ENCODE results near the gene GRIP2. TPM values are rescaled to one million over a fixed set of nuclear protein-coding genes. Genes with fewer than 3 reads are reported as not detected.
"Not testable (repeated sequence)": the region's sequence is repeated elsewhere in the genome, so short reads cannot be mapped to it uniquely, and the experiment has no call there.

GRIP2 gene
- total RNA-seq, 4 donors from 2014 or later = 0.45 to 0.92 (median 0.66) TPM

DNA sequence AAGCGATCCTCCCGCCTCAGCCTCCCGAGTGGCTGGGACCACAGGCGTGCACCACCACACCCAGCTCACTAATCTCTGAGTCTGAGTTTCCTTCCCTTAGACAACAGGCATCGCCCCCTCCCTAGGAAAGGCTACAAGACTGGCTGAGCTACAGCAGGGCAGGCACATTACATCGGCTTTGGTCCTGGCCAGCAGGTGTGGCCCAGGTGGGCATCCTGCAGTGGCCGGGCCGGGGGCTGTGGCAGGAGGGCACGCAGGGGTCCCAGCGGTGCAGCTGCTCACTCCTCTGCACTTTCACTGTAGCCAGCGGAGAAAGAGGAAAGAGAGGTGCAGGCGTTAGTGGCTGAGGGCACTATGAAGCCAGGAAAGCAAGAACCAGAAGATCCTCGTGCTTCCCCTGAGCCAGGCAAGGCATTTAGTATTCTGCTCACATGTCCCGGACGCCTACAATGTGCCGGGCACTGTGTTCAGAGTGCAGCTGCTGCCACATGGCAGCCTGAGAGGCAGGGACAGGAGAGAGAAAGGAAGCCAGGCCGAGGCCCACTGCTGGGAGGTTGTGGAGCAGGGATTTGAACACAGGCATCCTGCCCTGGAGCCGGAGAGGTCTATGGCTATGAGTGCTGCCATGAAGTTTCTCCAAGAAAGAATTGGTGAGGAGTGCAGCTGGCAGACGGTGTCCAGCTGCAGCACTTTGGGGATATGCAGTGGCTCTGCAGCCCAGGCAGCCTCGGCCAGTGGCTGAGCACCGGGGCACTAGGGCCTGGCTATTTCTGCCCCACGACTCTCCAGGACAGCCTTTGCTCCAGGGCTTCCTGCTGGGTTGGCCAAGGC lies 22.3 kb downstream of the GRIP2 start:
- intact Hi-C loops (cut with DNase I) = no loop called here
- WGBS = 89% methylated on average over 14 of the region's 22 CpGs
- H3K36me3 ChIP-seq = peaks cover 0 to 20% (median 0%) of the 10 kb centered on the region in 4 donors
- no peaks in the 10 kb centered on the region for H3K9me3 ChIP-seq
- no peak overlapping the region for H3K27ac ChIP-seq (replicated peaks in 1 of 4)
- no peak for DNase-seq (ENCODE audit: extremely low spot score)
- no peak overlapping the region for H3K4me3 ChIP-seq
- H3K4me1 ChIP-seq = peaks cover 11 to 17% (median 14%) of the 10 kb centered on the region in 4 donors
- no peak for TF ChIP-seq POLR2AphosphoS5 (IDR thresholded peaks at IDR 0.05)
- TF ChIP-seq POLR2A (IDR thresholded peaks at IDR 0.05; ENCODE audit: low read depth) = no peak
- peaks cover 0 to 2% (median 0%) of the 10 kb centered on the region in 4 donors for H3K27me3 ChIP-seq

- peaks cover 0 to 20% (median 0%) of the 10 kb centered on the region in 4 donors for H3K36me3 ChIP-seq
- 84% methylated on average over 13 of the region's 13 CpGs for WGBS
- H3K4me3 ChIP-seq = no peak overlapping the region
- TF ChIP-seq POLR2AphosphoS5 (IDR thresholded peaks at IDR 0.05) = no peak
- TF ChIP-seq EP300 (IDR thresholded peaks at IDR 0.05) = no peak
- TF ChIP-seq, protein P1, sequence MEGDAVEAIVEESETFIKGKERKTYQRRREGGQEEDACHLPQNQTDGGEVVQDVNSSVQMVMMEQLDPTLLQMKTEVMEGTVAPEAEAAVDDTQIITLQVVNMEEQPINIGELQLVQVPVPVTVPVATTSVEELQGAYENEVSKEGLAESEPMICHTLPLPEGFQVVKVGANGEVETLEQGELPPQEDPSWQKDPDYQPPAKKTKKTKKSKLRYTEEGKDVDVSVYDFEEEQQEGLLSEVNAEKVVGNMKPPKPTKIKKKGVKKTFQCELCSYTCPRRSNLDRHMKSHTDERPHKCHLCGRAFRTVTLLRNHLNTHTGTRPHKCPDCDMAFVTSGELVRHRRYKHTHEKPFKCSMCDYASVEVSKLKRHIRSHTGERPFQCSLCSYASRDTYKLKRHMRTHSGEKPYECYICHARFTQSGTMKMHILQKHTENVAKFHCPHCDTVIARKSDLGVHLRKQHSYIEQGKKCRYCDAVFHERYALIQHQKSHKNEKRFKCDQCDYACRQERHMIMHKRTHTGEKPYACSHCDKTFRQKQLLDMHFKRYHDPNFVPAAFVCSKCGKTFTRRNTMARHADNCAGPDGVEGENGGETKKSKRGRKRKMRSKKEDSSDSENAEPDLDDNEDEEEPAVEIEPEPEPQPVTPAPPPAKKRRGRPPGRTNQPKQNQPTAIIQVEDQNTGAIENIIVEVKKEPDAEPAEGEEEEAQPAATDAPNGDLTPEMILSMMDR (IDR thresholded peaks at IDR 0.05) = no peak
- no peak for TF ChIP-seq POLR2A (IDR thresholded peaks at IDR 0.05; ENCODE audit: low read depth)
- peaks cover 0 to 2% (median 0%) of the 10 kb centered on the region in 4 donors for H3K27me3 ChIP-seq
- H3K9me3 ChIP-seq = no peaks in the 10 kb centered on the region
- H3K27ac ChIP-seq (replicated peaks in 1 of 4) = no peak overlapping the region
- peaks cover 4 to 7% (median 6%) of the 10 kb centered on the region in 4 donors for H3K4me1 ChIP-seq
- no peak for DNase-seq (ENCODE audit: extremely low spot score)
- intact Hi-C loops (cut with DNase I) = no loop called here
Measured at GRCh38 chr3:14516738-14517345, 23.3 kb downstream of the GRIP2 start.

DNA sequence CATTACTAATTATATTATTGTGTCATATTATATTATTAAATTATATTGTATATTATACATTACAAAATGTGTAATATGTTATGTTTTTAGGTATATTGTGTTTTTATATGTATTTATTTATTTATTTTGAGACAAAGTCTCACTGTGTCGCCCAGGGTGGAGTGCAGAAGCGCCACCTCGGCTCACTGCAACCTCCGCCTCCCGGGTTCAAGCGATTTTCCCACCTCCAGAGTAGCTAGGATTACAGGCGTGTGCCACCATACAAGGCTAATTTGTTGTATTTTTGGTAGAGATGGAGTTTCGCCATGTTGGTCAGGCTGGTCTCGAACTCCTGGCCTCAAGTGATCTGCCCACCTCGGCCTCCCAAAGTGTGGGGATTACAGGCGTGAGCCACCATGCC lies 24.6 kb downstream of the GRIP2 start:
- DNase-seq (ENCODE audit: extremely low spot score); H3K4me1 ChIP-seq; H3K27me3 ChIP-seq; intact Hi-C loops (cut with DNase I); H3K4me3 ChIP-seq; H3K9me3 ChIP-seq; H3K27ac ChIP-seq (replicated peaks in 1 of 4): not testable (repeated sequence)
- peaks cover 0 to 23% (median 0%) of the 10 kb centered on the region in 4 donors for H3K36me3 ChIP-seq
- 96% methylated on average over 11 of the region's 11 CpGs for WGBS

GRCh38 chr3:14514323-14514720 lies 25.8 kb downstream of the GRIP2 start:
- H3K4me1 ChIP-seq = no peaks in the 10 kb centered on the region
- DNase-seq (ENCODE audit: extremely low spot score) = no peak
- WGBS = 91% methylated on average over 7 of the region's 17 CpGs

GRCh38 chr3:14513566-14514322 lies 26.4 kb downstream of the GRIP2 start:
- no peak for DNase-seq (ENCODE audit: extremely low spot score)
- WGBS = 72% methylated on average over 15 of the region's 18 CpGs
- no peaks in the 10 kb centered on the region for H3K27me3 ChIP-seq
- H3K9me3 ChIP-seq = no peaks in the 10 kb centered on the region
- TF ChIP-seq POLR2AphosphoS5 (IDR thresholded peaks at IDR 0.05) = no peak
- TF ChIP-seq, protein P1 (IDR thresholded peaks at IDR 0.05) = no peak
- TF ChIP-seq EP300 (IDR thresholded peaks at IDR 0.05) = no peak
- TF ChIP-seq POLR2A (IDR thresholded peaks at IDR 0.05; ENCODE audit: low read depth) = no peak
- H3K4me1 ChIP-seq = peaks cover 4 to 6% (median 5%) of the 10 kb centered on the region in 4 donors
- peaks cover 0 to 23% (median 0%) of the 10 kb centered on the region in 4 donors for H3K36me3 ChIP-seq
- H3K4me3 ChIP-seq = no peak overlapping the region
- no peak overlapping the region for H3K27ac ChIP-seq (replicated peaks in 1 of 4)
- intact Hi-C loops (cut with DNase I) = no loop called here

More at GRCh38 chr3:14514323-14514720, 25.8 kb downstream of the GRIP2 start:
- H3K27ac ChIP-seq (replicated peaks in 1 of 4) = no peak overlapping the region
- H3K4me3 ChIP-seq = no peak overlapping the region
- TF ChIP-seq, protein P1 (IDR thresholded peaks at IDR 0.05) = no peak
- TF ChIP-seq POLR2AphosphoS5 (IDR thresholded peaks at IDR 0.05) (no peak), EP300 (IDR thresholded peaks at IDR 0.05) (no peak), POLR2A (IDR thresholded peaks at IDR 0.05; ENCODE audit: low read depth) (no peak)
- H3K27me3 ChIP-seq = no peaks in the 10 kb centered on the region
- intact Hi-C loops (cut with DNase I) = no loop called here
- no peaks in the 10 kb centered on the region for H3K9me3 ChIP-seq
- H3K36me3 ChIP-seq = peaks cover 0 to 23% (median 0%) of the 10 kb centered on the region in 4 donors

All from esophagus muscularis mucosa (tissue), 4 donors.